Measurements from ENCODE around the gene SLC39A2.
"Not testable (repeated sequence)": the region's sequence is repeated elsewhere in the genome, so short reads cannot be mapped to it uniquely, and the experiment has no call there.

The SLC39A2 gene

DNA sequence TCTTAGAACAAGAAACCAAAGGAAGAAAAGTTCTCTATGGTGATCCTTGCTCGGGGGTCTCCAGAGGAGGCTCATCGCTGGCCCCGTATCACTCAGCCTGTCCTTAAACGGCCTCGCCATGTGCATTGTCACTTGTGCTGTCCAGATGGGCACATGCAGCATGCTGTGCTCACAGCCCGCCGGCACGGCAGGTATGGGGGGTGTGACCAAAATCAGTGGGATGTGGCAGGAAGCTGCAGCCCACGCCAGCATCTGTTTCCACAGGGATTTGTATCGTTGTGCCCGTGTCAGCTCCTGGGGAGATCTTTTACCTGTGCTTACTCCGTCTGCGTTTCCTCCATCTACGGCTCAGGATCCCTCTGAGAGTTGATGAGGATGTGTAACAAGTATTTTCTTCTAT is 2.6 kb upstream of the SLC39A2 start:
- DNase-seq (ENCODE audit: low read depth in 1 of 2, low spot score in 1 of 2) = no peak

DNA sequence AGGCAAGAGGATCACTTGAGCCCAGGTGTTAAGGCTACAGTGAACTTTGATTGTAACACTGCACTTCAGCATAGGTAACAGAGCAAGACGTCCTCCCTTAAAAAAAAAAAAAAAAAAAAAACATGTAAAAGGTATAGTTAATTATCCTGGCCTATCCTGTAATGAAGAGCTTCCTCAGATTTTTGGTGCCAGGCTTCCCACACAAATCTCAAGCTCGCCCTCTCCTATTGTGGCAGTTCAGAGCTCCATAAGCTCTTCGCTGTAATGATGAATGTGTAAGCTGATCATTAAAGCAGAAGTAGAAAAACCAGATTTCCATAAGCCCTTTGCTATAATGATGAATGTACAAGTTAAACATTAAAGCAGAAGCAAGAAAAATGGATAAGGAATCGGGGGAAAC is 2.0 kb upstream of the SLC39A2 start:
- DNase-seq (ENCODE audit: low read depth in 1 of 2, low spot score in 1 of 2) = no peak

DNA sequence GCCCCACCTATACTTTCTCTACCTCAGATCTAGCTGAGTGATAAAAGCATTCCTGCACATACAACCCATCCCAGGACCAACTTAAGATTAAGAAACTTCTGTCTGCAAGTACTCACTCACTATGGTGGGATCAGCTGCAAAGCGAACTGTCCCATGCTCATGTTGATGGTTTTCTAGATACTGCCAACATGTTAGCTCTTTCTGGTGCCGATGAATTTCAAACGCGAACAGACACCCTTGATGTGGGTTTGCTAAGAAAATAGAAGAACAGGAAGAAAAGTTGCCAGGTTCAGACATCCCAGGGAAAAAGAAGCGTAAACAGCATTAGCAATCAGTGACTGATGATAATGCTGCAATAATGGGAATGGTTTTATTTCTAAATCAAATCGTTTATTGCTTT is 1.5 kb upstream of the SLC39A2 start:
- DNase-seq (ENCODE audit: low read depth in 1 of 2, low spot score in 1 of 2) = no peak

DNA sequence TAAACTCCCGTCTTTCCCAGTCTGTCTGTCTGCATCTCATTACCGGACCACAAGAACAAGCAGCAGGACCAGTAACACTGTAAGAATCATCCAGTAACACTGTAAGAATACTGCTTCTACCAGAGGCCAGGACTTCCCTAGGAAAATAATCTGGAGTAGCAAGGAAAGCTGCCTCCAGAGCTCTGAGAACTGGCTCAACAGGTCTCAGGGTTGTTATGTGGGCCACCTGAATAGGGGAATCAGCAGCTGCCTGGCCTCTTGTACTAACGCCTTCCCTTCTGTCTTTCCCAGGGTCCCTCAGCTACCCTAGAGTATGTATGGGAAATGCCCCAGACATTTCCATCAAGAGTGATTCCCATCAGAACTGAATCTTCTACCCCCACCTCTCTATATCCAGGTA is 954 bp upstream of the SLC39A2 start:
- DNase-seq (ENCODE audit: low read depth in 1 of 2, low spot score in 1 of 2) = no peak

DNA sequence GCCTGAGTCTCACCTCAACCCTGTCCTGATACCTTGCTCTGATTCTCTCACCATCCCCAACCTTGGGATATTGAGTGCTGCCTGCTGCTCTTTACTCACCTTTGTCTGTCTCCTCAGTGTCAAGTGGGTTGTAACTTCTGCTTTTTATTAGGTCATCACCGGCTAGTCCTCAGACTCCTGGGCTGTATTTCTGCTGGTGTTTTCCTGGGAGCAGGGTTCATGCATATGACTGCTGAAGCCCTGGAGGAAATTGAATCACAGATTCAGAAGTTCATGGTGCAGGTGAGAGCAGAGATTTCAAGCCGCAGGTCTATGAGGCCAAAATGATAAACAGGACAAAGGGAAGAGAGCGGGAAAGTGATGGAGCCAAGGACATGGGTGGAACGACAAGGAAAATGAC is 498 bp downstream of the SLC39A2 start:
- no peak for DNase-seq (ENCODE audit: low read depth in 1 of 2, low spot score in 1 of 2)

DNA sequence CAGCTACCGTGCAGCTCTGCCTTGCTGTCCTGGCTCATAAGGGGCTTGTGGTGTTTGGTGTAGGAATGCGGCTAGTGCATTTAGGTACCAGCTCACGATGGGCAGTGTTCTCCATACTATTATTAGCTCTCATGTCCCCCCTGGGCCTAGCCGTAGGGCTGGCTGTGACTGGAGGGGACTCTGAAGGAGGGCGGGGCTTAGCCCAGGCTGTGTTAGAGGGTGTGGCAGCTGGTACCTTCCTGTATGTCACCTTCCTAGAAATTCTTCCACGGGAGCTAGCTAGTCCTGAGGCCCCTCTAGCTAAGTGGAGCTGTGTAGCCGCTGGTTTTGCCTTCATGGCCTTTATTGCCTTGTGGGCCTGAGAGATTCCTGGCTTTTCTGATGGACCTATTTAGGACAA is 2.1 kb downstream of the SLC39A2 start:
- DNase-seq (ENCODE audit: low read depth in 1 of 2, low spot score in 1 of 2) = no peak

DNA sequence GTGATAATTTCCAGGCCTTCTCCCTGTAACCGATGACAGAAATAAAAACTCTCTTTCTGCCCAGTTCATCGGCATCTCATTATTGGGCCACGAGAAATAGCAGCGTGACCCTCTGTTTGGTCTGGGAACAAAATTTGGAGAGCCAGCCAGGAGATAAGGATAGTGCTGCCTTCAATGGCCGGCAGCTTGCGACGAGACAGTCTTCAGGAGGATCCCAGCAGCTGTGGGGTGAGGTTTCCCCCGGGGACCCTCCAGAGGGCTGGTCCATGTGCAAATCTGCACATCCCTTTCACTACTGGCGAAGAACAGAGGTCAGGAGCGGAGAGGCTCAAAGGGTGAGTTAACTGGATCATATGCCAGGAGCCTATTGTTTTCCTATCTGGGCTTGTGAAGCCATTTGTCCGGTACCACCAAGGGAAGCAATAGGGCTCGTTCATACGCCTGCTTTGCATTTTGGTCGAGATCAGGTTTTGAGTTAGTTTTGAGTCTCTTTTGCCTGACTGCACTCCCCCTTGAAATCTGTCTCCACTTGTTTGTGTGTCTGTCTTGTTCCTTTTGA is 4.8 kb downstream of the SLC39A2 start:
- no peak for DNase-seq (ENCODE audit: low read depth in 1 of 2, low spot score in 1 of 2)

DNA sequence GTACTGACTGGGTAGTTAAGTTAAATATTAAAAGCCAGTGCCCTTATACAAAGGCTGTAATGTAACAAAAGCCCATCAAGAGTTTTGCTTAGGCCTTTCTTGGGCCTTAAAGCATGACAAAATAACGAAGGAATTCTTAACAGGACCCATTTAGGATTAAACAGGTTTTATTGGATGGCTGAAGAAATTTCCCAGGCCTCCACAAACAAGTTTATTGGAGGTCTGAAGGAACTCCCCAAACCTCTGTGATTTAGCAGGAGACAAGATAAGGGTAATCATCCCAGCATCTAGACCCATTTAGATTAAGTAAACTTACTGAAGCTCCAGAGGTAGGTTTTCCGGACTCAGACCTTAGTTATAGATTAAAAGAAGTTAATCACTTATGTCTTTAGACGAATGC is 10.6 kb downstream of the SLC39A2 start:
- not testable (repeated sequence) for DNase-seq (ENCODE audit: low read depth in 1 of 2, low spot score in 1 of 2)

DNA sequence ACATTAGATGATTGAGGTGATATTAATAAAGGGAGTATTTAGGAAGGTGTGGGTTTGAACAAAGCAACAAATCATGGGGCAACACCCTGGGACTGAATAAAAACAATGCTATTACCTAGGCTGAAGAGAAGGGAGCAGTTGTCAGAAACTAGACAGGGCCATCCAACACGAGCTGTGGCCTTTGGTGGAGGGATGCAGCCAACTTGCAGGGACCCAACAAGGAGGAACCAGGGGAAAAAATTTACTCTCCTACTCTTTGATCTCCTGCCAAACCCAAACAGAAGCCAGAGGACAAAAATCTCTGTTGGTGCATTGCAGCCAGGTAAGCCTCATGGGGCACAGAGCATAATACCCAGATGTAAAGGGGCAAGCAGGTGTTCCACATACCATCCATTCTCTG is 12.0 kb downstream of the SLC39A2 start:
- DNase-seq (ENCODE audit: low read depth in 1 of 2, low spot score in 1 of 2) = no peak

DNA sequence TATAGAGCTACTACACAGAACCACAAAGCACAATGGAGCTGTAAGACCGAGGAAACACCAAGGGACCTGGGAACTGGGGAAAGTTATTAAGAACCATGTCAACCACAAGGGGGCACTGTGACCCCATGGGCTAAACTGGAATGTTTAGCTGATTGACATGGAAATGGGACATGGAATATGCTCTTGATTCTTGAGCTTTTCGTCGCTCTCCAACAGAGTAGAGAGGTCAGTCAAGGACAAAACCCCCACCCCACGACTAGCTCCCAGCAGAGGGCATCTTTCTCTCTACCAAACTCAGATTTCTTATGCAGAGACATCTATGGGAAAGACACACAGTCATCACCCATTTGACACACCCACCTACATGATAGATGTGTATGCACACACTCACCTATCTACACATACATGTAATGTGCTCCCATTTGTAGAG is 15.7 kb downstream of the SLC39A2 start:
- DNase-seq (ENCODE audit: low read depth in 1 of 2, low spot score in 1 of 2) = peak; percentile 55 to 60

DNA sequence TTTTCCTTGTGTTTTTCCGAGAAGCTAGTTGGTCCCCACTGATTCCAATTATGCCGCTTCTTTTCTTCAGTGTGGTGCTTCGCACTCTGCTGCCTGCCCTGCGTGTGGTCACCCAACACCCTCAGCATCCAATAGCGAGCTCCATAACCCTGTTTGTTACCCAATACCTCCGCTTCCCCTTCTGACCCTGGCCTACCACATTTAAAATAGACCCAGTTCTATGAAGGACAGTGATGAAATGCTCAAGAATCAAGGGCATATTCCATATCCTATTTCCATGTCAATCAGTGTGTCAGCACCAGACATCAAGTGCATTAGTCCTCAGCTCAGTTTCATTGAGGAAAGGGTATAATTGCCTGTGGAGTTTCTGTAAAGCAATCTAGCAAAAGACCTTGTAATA is 16.2 kb downstream of the SLC39A2 start:
- DNase-seq (ENCODE audit: low read depth in 1 of 2, low spot score in 1 of 2) = no peak

DNA sequence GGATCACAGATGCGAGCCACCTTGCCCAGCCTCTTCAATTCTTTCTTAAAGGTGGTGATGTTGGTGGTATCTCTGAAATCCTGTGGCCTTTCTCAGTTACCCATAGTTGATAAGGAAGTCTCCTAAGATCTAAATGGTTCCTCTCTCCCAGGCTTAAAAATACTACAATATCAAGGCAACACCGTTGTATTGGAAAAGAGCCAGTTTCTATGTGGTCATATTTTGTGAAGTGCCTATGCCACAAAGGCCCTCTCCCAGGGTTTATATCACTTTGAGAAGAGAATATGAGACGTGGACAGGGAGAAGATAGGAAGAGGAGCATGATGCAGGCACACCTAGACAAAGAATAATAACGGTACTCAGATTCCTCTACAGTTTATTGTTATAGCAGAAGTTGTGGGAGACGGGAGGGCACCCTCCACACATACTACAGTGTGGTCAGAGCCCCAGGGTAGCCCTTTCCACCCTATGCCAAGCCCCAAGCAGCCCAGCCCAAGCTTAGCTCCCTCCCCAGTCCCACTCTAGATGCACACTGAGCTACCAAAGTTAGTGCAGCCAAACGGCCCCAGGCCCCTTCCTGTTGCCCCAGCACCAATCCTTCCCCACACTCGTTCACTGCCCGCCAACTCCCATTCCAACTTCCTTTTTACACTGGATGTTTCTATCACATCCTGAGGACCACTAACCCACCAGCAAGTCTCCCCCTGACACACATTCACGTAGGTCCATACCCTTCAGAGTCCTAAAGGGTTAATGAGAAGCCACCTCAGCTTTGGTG is 17.5 kb downstream of the SLC39A2 start:
- DNase-seq (ENCODE audit: low read depth in 1 of 2, low spot score in 1 of 2) = no peak

DNA sequence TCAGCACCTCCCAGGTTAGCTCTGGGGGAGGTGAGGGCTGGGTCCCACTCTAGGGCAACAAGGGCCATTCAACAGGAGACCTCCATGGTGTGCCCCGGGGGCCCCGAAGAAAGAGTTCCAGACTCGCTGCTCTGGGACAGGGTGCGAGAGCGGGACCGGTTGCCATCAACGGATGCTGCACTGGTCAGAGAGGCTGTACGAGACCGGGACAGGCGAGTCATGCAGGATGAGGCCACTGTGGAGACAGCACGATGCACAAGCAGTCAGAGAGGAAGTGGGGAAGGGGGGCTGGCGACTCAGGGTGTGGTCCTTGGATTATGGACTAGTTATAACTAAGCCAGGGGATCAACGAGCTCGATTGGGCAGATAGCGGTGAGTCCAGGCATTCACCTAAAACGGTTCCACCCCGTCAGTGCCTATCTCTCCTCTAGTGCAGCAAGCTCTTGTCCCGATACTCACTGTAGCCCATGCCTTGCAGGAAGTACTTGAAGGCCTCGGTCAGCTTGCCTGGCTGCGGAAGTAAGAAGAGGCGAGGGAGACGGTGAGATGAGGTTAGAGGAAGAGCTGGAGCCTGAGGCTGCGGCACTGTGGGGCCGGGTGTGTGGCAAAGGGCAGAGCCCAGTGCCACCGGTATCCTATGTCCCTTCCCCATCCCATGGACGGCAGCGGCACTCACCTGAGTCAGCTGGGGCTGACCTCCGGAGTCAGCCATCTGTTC is 18.6 kb downstream of the SLC39A2 start:
- DNase-seq (ENCODE audit: low read depth in 1 of 2, low spot score in 1 of 2) = no peak

DNA sequence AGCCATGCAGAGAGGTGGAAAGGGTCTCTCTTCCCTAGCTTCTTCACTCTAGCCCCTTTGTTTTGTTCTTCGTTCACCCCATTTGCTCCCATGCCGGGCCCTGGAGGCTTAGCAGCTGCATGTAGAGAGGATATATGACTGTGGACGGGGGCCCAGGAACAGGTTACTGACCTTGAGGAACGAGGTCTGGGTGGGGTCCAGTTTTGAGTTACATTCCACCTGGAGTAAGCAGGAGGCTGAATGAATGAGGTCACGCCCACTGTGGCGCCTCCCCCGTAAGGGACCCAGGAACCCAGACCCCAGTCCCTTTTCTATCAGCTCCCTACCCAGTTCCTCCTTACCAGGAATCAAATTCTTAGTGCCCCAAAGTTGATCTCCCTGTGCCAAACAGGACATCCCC is 19.2 kb downstream of the SLC39A2 start:
- no peak for DNase-seq (ENCODE audit: low read depth in 1 of 2, low spot score in 1 of 2)

DNA sequence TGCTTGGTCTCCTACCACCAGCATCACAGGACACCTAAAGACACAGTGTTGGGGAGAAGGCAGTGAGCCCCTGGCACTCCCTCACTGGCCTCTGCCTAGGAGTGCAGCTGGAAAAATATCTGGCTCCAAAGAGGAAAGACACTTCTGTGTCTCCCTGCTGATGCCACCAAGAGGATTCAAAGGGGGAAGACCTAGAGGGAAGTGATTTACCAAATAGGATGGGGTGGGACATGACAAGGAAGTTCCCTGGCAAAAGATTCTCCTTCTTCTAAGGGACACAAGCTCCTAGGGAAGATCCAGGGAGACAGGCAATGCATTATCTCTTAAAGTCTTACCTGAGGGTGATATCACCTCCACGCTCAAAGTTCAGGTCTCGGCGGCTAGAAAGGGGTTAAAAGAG is 19.7 kb downstream of the SLC39A2 start:
- DNase-seq (ENCODE audit: low read depth in 1 of 2, low spot score in 1 of 2) = no peak

DNA sequence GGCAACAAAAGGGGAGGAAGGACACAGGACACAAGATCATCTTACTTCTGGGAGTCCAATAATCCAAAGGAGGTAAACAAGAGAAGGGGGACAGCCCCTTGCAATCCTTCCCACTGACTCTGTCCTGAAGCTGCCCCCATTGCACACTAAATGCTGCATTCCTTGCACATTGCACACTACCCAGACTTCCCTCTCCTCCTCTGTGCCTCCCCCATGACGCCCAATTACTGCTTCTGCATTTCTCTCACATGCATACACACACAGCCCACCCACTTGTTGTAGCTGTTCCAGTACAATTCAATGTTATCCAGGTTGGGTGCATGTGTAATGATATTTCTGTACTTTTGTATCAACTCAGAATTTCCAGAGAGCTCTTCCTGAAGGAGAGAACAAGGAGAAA is 20.3 kb downstream of the SLC39A2 start:
- no peak for DNase-seq (ENCODE audit: low read depth in 1 of 2, low spot score in 1 of 2)

DNA sequence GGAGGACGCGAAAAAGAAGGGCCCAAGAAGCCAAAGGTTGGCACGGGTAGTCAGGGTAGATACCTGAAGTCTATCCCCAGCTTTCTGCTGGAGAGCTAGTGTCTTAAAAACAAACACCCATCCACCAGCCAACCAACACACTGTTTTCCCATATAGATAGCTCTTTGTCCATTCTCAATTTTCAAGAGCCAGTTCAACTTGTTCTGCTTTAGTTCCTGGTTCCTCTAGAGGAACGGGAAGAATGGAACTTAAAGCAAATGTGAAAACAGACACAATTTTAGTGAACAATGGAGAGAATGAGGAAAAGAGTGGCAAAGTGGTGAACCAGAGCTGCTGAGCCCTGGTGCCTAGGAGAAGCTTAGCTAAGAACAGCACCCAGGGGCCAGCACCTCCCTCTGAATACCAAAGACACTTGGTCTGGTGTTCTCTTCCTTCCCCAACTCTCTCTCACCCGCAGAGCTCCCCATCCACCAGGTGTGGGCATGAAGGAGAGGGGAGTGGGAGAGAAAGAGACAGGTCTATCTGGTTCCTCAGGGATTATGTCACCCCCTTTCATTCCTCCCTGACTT is 22.0 kb downstream of the SLC39A2 start:
- no peak for DNase-seq (ENCODE audit: low read depth in 1 of 2, low spot score in 1 of 2)

DNA sequence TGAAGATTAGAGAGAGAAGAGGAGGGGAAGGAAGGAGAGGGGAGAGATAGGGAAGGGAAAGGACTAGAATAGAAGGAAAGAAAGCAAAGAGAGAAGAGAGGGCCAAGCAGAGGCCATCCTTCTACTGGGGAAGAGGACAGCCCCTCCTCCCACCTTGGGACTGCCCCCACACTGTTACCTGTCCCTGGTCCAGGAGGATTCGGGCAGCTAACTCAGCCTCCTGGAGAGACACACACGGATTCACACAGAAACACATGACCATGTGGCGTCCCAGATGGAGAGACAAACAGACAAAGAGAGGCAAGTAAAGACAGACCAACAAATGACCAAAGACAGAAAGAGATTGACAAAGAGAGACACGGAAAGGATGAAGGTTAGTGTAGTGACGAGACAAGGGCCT is 23.6 kb downstream of the SLC39A2 start:
- DNase-seq (ENCODE audit: low read depth in 1 of 2, low spot score in 1 of 2) = no peak

DNA sequence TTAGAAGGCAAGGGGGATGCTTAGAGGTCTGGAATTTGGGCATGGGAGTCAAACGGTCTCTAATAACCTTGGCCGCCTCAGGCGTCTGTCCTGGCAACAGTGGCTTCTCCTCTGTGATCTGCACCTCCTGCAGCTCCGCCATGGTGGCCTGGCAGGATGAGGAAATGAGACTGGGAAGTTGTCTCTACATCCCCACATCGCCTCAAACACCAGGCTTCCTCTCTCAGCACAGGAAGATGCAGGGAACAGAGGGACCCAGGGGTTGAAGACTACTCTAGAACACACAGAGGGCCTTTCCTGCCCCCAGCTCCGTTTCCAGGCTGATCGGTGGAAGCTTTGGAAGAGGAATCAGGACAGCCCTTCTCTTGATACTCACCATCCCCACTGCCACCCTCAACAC is 24.1 kb downstream of the SLC39A2 start:
- no peak for DNase-seq (ENCODE audit: low read depth in 1 of 2, low spot score in 1 of 2)

DNA sequence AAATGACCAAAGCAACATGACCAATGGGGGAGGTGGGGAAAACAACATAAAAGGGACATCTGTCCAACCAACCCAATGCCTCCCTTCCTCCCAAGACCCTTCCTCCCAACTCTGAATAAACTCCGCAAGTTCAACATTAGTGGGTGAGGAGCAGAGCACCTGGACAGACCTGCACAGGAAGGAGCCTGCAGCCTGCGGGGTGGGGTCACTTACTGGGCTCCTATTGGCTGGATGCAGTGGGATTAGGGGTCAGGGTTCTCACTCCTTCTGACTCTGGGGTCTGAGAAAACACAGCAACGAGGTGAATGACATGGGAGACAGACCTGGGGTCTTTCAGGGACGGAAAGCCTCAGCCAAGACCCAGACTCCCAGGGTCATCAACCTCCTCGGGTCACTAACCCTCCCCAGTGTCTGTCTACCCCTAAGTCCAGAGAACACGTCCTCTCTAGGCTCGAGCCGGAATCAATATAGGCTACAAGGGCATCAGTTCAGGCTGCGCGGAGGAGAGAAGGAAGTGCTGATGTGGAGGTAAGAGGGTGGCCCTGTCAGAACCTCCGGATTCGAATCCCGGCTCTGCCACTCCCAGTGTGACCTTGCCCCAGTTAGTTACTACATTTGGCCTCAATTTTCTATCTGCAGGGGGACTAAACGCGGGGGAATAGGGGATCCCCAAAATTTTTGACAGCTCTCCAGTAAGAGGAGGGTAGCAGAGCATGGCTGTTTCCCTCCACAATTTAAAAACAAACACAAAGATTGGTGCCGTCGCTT is 24.9 kb downstream of the SLC39A2 start:
- no peak for DNase-seq (ENCODE audit: low read depth in 1 of 2, low spot score in 1 of 2)

DNA sequence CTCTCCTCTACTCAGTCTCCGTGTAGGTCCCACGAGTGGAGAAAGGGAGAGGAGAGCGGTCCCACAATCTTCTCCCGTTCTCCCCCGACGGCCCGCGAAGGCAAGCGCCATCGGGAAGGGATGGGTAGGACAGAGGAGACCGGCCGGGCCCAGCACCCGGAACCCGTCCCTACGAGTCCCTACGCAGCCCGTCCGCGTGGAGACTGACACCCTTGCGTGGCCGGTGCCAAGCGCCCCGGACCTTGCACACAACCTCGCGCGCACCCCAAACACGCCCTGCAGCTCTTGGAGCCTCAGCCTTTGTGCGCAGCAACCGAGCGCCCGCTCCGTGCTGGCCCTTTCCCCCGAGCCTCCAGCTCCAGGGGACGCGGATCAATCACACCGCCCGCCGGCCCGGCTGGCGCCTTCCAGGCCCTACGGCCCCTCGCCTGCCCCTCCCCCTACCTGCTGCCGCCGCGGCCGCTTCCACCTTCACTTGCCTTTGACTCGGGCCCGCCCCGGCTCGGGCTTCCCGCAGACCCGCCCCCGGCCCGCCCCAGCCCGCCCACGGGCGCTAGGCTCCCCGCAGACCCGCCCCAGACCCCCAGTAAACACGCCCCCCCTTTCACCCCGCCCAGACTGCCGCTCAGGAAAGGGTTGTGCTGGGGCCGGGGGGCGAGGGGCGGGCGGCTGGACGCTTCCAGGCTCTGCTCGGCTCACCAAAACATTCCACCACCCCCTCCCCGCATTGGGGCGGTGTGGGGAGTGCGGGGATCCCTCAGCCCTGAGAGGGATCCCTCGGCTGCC is 25.7 kb downstream of the SLC39A2 start, which contains the start of gene NDRG2:
Gene NDRG2, minus strand, starts transcription at position 477 of the 786 bp plus-strand sequence. CDS start 1,746 bp downstream, outside the sequence.
- DNase-seq (ENCODE audit: low read depth in 1 of 2, low spot score in 1 of 2) = peak; percentile 53 to 57

All from stimulated activated CD4-positive, alpha-beta T cell treated with anti-CD3 and anti-CD28 coated beads, Interleukin-15, amount 100 ng/mL, for 1 hour (primary cell).